GM21576 (cell line): ENCODE results near the gene GPATCH2L.

Experiments used
- ATAC-seq: cut with Tn5 transposase; IDR thresholded peaks from one replicate; pipeline ENCODE4 v1.9.1; 2021; ENCODE audit warnings: mild to moderate bottlenecking, moderate library complexity; ENCODE audit not compliant: unreplicated experiment

The GPATCH2L gene

DNA sequence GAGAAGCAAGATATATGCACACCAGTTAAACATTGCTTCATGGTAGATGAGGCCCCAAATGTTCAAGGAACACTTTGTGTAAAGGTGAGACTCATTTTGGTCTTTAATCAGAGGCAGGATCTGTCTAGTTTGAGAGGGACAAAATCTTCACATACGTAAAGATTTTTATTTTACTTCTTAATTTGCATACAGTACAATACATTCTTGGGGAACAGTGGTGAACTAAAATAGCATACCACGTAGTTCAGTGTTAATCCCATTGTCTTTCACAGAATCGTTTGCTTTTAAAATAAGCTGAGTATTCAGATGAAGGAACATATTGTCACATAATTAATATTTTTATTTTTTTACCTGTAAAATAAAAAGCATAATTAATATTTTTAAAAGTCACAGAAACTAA is 43.3 kb downstream of the GPATCH2L start:
- ATAC-seq: no peak

- ATAC-seq: no peak
These were observed 45.4 kb downstream of the GPATCH2L start for GRCh38 chr14:76196980-76197695.

GRCh38 chr14:76201162-76201561 is 49.4 kb downstream of the GPATCH2L start:
- no peak for ATAC-seq

DNA sequence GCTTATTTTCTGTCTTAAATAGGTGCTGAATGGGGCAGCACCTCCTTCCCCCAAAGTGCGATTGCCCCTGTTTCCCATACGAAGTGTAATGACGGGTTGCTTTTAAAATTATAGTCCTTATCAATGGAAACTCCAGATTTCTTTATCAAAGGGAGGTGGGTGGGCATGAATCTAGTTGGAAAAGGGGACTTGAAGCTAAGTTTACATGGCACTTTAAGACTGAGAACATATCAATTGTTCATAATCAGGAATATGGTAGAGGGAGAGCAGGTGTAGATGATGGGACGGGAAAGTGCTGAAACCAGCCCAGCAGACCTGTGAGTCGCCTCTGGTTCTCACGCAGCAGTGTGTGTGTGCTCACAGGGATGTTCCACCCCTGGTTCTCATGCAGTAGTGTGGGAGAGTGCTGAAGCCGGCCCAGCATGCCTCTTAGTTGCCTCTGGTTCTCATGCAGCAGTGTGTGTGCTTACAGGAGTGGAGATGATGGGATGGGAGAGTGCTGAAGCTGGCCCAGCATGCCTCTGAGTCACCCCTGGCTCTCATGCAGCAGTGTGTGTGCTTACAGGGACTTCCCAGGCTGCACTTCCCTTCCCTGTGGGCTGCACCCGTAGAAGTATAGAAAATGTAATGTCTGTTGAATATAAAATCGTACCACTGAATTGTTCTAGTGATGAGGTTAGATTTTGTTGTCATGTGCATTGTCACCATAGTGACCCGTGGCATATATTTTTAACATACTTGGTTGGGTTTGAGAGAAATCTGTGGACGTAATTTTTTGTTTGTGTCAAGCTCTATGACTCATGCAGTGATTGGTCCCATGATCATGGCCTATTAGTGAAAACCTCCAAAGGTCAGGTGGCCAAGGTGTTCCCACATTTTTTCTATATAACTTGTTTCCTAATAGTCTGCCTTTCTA is 51.6 kb downstream of the GPATCH2L start:
- no peak for ATAC-seq

DNA sequence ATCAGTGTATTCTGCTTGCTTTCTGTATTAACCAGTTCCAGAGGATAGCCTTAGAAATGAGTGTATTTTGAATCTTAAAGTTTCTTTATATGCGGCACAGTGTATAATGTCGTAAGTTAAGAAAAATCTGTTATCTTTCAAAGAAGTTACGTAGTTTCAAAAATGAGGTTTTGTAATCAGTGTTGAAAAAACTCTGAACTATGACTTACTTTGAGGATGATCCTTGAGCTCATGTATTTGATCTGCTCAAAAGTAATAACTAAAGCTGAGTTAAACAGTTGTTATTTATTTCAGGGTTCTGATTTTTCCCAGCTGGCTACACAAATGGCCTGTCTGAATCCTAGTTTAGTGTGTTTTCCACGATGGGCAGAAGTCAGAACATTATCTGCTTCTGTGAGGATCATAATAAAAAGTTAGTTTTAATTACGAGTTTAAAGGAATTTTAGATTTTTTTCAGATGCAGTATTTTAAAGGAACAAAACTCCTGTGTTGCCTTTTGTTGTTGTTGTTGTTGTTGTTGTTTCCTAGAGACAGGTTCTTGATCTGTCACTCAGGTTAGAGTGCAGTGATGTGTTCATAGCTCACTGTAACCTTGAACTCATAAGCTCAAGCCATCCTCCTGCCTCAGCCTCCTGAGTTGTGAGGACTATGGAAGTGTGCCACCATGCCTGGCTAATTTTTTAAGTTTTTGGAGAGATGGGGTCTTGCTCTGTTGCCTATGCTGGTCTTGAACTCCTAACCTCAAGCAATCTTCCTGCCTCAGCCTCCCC is 52.9 kb downstream of the GPATCH2L start:
- no peak for ATAC-seq

- ATAC-seq: no peak
These were observed 54.0 kb downstream of the GPATCH2L start for GRCh38 chr14:76205708-76206107.

- ATAC-seq: no peak
These were observed 56.6 kb downstream of the GPATCH2L start for GRCh38 chr14:76208340-76208739.

GRCh38 chr14:76212242-76212641 is 60.5 kb downstream of the GPATCH2L start:
- ATAC-seq: no peak

- no peak for ATAC-seq
These were observed 65.5 kb downstream of the GPATCH2L start for GRCh38 chr14:76217179-76217578.

DNA sequence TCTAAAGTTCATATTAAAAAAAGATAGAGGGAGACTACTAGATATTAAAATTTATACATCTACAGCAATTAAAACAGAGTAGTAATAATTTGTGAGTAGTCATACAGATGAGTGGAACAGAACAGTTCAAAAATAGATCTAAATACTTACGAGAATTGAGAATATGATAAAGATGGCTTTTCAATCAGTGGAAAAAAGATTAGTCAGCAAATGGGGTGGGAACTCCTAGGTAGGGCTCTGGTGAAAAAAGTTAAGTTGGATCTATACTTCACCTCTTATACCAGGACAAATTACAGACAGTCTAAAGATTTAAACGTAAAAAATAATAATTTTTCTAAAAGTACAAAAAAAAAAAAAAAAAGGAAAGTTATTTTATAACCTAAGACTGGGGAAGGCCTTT is 66.9 kb downstream of the GPATCH2L start:
- ATAC-seq: no peak

DNA sequence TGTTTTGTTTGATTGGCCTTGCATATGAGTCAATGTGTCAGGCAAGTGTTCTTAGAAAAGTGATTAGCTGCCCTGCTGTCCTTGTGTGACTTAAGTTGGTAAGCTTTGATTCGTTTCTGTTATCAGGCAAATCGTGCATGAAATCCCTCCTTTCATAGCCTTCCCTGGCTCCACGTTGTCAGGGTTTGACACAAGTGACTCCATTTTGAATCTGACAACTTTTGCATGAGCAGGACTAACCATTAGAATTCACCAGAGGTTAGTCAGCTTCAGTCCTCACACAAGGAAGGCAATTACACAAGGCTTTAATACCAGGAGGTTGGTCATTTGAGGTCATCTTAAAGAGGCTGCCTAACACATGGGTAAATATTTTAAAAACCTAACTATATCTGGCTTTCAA is 68.2 kb downstream of the GPATCH2L start:
- no peak for ATAC-seq

DNA sequence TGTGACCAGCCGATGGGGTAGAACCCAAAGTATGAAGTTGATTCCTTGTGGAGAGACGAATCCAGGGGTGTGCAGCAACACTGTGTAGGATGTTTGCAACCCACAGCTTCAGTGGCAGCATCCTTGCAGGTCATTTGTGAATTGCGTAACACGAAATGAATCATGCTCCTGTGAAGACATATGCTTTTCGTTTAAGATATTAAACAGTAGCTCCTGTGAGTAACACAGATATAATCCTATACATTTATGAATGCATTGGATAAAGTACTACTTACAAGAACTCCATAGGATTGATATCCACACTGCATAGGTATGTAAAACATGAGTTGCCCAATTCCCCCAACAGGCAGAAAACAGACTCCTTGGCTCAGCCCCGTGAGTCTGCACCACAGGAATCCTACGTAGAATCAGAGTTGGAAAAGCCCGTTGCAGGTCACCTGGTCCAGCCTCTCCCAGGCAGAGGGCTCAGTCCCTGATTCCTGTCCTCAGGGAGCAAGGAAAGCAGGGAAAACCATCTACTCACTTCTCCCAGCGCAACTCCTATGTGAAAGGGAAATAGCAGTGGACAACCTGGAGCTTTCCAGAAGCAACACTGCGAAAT is 75.8 kb downstream of the GPATCH2L start:
- no peak for ATAC-seq

- ATAC-seq: no peak
These were observed 76.4 kb downstream of the GPATCH2L start for GRCh38 chr14:76228138-76228537.

GRCh38 chr14:76232800-76233199 is 81.1 kb downstream of the GPATCH2L start:
- no peak for ATAC-seq

- ATAC-seq: no peak
These were observed 83.9 kb downstream of the GPATCH2L start for GRCh38 chr14:76235628-76236027.

GRCh38 chr14:76236172-76237130 is 84.7 kb downstream of the GPATCH2L start:
- no peak for ATAC-seq

DNA sequence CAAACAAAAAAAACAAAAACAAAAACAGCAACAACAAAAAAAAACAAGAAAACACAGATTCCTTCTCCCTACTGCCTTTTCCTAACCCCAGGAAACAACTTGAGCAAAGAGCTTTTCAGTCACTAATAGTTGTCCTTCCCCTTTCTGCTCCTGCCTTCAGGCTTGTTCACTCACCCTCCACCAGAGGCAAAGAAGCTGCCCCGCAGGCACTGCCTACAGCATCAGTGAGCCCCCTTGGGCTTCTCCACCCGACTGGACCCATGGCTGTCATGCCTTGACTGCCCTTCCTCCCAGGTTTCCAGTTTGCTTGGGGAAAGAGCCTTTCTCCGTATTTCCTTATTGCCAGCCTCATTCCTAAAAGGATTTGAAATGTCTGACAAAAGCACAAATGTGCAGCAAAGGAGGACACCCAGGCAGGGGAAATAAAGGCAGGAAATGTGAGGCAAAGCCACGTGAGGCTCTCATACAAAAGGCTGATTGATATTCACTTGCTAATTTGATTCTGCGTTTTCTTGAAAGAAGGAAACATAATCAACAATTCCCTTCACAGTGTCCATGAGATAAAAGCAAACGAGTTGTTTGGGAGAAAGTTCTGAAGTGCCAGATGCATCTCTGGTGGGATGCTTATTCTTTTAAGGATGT is 85.7 kb downstream of the GPATCH2L start:
- ATAC-seq: no peak

GRCh38 chr14:76245097-76245496 is 93.4 kb downstream of the GPATCH2L start:
- ATAC-seq: no peak

DNA sequence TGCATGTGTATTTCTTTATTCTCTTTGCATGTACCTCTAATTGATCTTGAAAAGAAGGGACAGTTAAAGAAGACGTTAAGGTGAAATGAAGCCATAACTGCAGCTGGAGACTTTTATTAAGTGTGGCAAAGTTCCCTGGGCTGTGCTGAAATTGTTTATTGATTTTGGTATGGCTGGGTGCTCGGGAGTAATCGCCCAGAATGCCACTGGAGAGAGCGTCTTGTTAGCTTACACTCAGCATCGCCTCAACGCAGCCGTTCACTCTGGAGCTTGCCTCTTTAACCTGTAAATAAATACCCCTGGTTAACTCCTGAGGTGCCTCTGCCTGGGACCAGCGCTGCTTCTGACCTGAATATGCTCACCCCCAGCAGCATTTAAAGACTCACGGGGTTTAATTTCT is 98.6 kb downstream of the GPATCH2L start:
- ATAC-seq: no peak
